G401.6 (cell line): Measurements from ENCODE around the gene RPS6KB2.
"Not testable (repeated sequence)": the region's sequence is repeated elsewhere in the genome, so short reads cannot be mapped to it uniquely, and the experiment has no call there.

Experiments
- FAIRE-seq: peaks from 2 replicates; lab custom pipeline; 2012; peaks lifted over from hg19 to GRCh38; lab: Jason Lieb, UNC

RPS6KB2 gene

DNA sequence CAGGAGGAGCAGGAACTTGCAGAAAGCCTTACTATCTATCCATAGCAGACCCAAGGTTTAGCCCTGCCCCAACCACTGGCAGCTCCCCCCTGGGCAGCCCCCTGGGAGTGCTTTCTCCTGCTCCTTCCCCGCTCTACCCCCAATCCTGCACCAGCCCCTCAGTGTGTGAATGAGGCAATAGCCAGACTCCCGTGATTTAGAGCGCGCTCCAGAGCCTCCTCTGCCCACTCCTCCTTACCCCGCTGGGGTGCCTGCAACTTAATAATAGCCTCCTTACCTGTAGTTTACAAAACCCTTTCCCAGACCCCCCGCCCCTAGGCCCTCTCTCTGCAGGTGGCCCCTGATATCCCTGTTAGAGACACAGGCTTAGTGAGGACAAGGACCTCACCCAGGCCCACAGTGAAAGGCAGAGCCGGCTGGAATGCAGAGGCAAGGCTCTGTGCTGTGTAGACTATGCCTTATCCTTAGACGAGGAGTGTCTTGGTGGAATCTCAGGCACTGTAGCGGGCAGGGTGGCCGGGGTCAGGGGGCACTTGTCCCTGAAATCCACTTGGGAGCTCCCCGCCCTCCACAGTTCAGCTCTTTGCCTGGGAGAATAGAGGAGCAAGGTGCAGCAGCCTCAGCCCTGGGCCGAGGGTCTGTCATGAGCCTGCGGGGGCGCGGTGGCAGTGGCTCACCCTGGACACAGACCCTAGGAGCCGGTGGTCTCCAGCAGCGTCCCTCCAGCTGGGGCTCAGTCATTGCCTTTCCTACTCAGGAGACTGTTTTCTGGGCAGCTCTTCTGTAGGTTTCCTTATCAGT lies 17.1 kb upstream of the RPS6KB2 start:
- no peak for FAIRE-seq

DNA sequence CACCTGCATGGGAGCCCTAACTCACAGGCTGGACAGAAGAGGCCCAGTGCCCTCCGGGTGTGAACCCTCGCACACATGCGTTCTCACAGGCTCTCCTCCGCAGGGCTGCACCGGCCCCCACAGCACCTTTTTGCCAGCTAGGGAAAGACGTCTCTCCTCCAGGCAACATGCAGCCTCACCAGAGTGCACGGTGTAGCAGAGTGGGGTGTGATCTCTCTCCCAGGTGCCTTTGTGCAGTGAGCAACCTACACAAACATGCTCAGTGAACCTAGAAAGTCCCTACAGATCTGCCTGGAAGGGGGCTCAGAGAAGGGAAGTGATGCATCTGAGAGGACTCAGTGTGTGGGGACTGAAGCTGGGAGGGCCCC lies 16.5 kb upstream of the RPS6KB2 start:
- no peak for FAIRE-seq

DNA sequence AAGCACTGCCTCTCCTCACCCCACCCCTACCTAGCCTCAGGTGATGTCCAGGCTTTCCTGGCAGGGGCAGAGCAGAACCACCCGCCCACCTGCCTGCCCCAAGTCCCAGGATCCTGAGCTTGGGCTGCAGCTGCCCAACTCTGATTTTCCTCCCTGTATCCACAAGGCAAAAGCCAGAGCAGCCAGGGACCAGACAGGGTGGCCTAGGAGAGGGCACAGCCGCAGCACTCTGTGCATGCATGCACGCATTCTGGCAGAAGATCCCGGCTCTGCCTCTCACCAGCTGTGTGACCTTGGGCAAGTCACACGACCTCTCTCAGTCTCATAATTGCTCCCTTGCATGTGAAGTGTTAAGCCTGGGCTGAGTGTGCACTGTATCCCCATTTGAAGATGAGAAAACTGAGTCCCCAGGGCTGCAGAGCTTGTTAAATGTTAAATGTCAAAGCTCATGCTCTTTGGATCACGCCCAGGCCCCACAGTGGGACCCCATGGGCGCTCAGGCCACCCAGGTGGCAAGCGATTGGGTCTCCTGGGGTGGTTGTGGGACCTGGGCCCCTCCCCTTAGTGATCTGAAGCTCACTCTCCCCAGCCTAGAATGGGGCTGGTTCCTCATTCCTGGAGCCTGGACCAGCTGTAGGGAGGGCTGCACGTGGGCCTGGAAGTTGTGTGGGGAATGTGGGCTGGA lies 15.7 kb upstream of the RPS6KB2 start:
- no peak for FAIRE-seq

DNA sequence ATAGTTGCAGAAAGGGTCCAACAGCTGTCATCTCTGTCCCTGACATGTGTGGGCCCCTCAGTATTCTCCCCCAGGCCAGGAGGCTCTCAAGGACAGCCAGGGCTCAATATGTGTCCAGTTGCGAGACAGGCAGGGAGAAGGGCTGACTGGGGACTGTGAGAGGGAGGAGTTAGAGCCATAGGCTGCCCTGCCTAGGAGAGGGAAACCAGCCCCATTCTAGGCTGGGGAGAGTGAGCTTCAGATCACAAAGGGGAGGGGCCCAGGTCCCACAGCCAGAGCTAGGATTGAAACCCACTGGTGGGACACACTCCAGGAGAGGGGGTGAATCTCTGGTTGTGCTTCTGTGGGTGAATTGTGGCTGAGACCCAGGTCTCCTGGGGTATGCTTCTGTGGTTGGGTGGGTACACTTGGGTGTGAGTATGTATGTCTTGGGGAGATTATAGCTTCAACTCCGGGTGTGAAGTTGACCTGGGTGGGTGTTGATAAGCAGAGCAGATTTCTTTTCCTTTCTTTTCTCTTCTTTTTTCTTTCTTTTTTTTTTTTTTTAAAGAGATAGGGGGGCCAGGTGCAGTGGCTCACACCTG lies 14.9 kb upstream of the RPS6KB2 start:
- no peak for FAIRE-seq

DNA sequence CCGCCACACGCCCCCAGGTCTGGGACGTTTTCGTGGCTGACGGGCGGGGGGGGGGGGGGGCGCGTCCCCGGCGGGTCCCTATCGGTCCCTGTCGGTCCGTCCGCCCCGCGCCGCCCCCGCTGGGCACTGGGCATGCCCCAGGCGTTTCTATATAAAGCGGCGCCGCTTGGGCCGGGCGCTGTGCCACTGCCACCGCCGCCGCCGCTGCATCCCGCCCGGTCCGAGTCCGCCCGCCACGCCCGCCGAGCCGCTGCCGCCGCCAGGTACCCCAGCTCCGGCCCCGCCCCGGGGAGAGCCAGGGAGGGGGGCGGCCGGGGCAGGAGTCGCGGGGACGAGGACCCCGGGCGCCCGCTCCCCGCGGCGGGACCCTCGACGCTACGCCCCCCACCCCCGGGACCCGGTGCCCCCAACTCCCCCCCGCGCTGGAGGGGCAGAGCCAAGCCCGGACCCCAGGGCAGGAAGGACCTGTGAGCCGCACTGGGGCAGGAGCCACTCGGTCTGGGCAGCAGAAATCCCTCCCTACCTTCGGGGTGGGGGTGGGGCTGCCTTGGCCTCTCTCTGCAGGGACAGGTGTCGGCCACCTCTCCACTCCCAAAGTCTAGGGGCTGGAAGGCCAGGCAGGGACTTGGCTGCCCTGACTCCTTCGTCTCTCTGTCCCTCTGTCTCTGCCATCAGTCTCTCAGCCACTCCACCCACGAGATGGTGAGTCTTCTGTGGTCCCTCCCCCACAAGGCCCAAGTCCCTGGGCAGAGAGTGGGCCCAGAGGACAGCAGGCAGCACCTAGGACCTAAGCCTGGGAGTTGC lies 12.6 kb upstream of the RPS6KB2 start, which contains the start of gene CARNS1:
CARNS1 (plus strand) TSS at position 178 of the 804 bp plus-strand sequence; CDS start at position 700, 522 bp downstream.
- no peak for FAIRE-seq

DNA sequence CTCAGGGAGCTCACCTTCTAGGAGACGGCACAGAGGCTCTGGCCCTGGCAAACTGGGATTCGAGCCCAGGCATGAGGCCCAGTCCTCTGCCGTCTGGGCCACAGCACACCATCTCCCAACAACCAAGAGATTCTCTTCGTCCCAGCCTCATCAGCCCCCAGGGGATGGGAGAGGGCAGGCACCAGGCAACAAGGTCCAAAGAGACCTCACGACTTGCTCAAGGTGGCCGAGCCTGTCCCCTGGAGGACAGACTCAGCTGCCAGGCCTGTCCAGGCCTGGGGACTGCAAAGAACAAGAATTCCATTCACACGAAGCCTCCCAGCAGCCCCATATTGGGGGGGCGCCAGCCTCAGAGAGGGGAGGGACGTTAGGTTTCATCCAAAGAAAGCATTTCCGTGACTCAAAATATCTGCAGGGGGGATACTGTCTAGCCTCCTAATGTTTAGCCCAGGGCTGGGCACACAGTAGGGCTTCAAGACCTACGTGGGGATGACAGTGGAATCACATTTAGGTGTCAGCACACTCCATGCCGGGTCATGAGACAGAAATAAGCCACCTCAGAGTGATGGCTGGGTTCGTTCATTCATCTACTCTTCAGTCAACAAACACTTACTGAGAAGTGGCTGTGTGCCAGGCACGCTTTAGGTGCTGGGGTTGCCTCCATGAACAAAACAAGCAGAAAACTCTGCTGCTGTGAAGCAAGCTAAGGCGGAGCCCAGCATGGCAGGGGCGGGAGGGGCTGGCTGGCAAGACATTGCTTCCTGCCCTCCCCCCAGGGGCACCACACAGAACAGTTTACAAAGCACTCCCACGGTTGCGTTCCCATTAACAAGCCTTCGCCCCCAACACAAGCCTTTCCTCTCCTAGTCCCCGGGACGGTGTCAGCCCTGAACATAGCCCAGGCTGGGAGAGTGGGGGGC lies 11.6 kb upstream of the RPS6KB2 start:
- FAIRE-seq = peak; percentile 15

DNA sequence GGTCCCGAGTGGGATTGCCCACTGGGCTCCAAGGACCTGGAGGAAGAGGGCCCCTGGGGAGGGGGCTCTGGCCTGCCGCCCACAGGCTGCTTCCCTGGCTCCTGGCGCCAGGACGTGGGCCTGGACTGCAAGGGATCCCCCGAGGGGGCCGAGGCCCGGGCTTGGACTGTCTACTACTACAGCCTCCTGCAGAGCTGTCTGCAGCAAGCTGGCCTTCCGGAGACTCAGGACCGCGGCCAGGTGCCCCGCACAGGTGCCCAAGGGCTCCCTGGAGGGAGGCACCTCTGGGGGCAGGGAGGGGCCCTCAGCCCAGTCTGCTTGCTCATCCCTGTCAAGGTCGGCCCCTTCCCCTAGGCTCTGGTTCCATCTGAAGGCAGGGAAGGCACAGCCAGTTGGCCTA lies 10.9 kb upstream of the RPS6KB2 start:
- no peak for FAIRE-seq

DNA sequence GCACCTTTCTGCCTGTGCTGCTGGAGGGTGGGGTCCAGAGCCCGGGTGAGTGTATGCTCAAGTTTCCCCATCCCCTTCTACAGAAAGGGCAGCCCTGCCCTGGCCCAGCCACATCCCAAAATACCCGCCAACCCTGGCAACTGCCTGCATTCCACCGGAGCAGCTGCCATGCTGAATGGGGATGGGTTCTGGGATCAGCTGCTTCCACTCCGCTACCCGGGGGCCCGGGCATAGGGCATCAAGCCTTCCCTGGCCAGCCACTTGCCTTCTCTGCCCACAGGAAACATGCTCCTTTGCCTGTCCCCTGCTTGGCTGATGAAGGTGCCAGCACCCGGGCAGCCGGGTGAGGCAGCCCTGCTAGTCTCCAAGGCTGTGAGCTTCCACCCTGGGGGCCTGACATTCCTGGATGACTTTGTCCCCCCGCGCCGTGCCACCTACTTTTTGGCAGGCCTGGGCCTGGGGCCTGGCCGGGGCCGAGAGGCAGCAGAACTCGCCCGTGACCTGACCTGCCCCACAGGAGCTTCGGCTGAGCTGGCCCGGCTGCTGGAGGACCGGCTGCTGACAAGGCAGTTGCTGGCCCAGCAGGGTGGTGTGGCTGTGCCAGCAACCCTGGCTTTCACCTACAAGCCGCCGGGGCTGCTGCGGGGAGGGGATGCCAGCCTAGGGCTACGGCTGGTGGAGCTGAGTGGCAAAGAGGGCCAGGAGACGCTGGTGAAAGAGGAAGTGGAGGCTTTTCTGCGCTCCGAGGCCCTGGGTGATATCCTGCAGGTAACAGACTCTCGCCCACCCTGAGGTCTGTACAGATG lies 9.6 kb upstream of the RPS6KB2 start:
- FAIRE-seq = no peak

DNA sequence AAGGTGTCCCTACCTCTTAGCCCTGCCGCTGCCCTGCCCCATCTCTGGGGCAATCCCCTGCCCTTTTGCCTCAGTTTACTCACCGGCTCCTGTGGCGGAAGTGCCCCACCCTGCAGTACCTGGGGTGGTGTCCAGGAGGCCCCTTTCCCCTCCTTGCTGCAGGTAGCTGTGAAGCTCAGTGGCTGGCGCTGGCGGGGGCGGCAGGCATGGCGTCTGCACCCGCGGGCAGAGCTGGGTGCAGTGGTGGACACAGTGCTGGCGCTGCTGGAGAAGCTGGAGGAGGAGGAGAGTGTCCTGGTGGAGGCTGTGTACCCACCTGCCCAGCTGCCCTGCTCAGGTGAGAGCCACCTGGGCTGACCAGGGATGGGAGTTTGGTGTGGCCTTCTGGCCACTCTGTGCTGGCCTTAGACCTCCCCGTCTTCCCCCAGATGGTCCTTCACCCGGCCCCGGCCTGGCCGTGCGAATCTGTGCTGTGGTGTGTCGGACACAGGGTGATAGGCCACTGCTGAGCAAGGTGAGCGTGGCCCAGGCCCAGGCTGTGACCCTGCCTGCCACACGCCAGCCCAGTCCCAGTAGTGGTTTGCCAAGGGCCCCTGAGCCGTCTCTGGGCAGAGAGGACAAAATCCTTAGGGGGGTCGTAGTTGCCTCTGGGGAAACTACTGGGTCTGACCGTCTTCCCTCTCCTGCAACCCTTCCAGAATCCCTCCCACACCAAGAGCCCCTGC lies 8.8 kb upstream of the RPS6KB2 start:
- FAIRE-seq = no peak

DNA sequence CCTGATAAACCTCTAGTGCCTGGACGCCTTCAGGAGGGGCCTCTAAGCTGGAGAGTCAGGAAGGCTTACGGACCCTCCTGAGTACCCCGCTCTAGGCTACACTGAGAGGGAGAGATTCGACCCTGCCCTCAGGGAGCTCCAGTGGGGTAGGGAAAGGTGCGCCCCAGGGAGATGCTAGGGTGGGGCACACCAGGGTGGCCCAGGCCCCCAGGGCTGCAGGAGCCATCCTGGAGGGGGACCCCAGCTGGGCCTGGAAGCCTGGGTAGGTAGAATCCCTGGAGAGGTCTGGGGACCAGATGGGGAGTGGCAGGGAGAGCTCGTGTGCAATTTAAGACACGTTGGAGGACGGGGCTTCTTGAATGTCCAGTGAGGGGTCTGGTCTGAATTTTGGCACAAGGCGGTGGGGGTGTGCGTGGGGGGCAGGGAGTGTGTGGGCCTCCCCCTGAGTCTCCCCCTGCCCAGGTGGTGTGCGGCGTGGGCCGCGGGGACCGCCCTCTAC lies 8.1 kb upstream of the RPS6KB2 start:
- FAIRE-seq = no peak

DNA sequence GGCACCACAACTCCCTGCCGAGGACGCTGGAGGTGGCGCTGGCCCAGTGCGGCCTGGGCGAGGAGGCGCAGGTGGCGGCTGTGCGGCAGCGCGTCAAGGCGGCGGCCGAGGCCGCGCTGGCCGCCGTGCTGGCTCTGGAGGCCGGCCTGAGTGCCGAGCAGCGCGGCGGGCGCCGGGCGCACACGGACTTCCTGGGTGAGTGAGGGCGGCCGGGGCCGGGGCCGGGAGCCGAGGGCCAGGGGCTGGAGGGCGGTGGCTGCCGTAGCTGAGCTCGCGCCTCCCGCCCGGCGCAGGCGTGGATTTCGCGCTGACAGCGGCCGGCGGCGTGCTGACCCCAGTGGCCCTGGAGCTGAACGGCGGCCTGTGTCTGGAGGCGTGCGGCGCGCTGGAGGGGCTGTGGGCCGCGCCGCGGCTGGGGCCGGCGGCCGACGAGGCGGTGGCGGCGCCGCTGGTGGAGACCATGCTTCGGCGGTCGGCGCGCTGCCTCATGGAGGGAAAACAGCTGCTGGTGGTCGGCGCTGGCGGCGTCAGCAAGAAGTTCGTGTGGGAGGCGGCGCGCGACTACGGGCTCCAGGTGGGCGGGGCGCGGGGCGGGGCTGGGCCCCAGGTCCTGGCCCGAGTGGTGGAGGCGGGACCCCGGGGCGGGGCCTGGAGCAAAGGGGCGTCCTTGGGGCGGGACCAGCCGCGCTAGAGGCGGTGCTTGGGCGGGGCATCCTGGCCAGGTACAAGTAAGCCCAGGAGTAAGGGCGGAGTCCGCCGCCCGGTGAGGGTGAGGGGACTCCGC lies 7.5 kb upstream of the RPS6KB2 start:
- peak; percentile 28 for FAIRE-seq

DNA sequence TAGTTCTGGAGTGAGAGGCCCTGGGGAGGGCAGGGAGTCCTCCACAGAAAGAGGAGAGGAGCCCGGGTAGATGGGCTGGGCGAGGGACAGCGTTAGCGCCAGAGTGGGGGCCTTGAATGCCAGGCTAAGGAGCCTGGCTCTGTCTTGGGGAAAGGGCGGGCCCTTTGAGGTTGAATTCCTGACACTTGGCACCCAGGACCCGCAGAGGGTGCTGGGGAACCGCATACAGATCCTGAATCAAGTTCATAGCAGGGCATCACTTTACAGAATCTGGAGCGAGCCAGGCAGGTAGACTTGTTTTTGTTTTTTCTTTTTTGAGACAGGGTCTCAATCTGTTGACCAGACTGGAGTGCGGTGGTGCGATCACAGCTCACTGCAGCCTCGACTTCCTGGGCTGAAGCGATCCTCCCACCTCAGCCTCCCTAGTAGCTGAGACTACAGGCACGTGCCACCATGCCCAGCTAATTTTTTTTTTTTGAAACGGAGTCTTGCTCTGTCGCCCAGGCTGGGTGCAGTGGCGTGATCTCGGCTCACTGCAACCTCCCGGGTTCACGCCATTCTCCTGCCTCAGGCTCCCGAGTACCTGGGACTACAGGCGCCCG lies 6.8 kb upstream of the RPS6KB2 start:
- no peak for FAIRE-seq

DNA sequence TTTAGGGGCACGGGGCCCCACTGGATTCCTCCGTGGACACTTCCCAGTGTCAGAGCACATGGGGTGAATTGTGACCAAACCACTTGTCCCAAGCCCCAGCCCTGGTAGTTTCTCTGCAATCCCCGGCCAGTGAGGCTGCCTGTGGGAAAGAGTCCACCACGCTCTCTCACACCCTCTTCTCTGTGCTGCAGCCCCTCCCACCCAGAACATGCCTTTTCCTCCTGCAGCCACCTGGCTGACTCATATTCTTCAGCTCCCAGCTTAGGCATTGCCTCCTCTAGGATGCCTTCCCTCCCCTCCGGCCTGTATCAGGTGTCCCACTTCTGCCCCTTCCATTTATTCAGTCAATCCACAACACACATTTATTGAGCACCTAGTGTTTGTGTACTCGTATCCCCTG lies 5.4 kb upstream of the RPS6KB2 start:
- no peak for FAIRE-seq

DNA sequence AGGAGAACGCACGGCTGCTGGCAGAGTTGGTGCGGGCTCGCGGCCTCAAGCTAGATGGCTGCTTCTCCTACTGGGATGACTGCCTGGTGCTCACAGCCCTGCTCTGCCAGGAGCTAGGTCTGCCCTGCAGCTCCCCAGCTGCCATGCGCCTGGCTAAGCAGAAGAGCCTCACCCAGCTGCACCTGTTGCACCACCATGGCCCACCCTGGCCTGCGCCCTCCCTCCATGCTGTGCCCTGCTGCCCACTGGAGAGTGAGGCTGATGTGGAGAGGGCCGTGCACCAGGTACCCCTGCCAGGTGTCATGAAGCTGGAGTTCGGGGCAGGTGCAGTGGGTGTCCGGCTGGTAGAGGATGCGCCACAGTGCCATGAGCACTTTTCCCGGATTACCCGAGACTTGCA lies 4.8 kb upstream of the RPS6KB2 start:
- no peak for FAIRE-seq

DNA sequence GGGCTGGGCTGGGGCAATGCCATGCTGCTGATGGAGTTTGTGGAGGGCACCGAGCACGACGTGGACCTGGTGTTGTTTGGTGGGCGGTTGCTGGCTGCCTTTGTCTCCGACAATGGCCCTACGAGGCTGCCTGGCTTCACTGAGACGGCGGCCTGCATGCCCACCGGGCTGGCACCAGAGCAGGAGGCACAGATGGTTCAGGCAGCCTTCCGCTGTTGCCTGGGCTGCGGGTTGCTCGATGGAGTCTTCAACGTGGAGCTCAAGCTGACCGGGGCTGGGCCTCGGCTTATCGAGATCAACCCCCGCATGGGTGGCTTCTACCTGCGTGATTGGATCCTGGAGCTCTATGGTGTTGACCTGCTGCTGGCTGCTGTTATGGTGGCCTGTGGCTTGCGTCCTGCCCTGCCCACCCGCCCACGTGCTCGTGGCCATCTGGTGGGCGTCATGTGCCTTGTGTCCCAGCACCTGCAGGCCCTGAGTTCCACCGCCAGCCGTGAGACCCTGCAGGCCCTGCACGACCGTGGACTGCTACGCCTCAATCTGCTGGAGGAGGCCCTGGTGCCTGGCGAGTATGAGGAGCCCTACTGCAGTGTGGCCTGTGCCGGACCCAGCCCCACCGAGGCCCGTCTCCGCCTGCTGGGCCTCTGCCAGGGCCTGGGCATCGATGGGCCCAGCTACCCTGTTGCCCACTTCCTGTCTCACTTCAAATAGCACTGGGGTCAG lies 4.2 kb upstream of the RPS6KB2 start:
- no peak for FAIRE-seq

DNA sequence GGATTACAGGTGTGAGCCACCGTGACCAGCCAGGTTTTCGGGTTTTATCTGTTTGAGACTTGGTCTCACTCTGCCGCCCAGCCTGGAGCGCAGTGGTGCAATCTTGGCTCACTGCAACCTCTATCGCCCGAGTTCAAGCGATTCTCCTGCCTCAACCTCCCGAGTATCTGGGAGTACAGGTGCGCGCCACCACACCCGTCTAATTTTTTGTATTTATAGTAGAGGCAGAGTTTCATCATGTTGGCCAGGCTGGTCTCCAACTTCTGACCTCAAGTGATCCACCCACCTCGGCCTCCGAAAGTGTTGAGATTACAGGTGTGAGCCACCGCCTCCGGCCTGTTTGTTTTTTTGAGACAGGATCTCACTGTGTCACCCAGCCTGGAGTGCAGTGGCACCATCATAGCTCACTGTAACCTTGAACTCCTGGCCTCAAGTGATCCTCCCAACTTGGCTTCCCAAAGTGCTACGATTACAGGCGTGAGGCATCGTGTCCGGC lies 882 bp upstream of the RPS6KB2 start:
- not testable (repeated sequence) for FAIRE-seq

DNA sequence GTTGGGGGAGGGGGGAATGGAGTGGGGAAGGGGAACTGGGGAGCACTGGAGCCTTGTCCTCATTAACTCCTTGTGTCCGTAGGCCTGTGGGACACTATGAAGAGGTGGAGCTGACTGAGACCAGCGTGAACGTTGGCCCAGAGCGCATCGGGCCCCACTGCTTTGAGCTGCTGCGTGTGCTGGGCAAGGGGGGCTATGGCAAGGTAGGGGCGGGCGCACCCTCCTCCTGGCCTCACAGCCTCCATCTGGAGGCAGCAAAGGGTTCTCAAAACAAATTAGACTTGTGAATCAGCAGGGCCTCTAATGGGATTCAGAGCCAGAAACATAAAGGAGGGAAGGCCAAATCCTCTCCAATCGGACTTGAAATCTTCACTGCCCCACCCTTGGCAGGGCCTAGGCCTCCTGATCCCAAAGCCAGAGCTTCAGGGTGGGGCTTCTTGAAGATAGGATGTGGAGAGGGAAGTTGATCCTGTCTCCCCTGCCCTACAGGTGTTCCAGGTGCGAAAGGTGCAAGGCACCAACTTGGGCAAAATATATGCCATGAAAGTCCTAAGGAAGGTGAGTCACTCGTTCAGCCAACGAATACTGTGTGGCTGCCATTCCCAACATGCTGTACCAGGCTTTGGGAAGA lies 859 bp downstream of the RPS6KB2 start:
- no peak for FAIRE-seq
